Measurements from ENCODE around the gene RTN4R. TPM values are rescaled to one million over a fixed set of nuclear protein-coding genes. Genes with fewer than 3 reads are reported as not detected.

The RTN4R gene
- total RNA-seq, 1 donor from 2014 or later = 2.9 TPM

DNA sequence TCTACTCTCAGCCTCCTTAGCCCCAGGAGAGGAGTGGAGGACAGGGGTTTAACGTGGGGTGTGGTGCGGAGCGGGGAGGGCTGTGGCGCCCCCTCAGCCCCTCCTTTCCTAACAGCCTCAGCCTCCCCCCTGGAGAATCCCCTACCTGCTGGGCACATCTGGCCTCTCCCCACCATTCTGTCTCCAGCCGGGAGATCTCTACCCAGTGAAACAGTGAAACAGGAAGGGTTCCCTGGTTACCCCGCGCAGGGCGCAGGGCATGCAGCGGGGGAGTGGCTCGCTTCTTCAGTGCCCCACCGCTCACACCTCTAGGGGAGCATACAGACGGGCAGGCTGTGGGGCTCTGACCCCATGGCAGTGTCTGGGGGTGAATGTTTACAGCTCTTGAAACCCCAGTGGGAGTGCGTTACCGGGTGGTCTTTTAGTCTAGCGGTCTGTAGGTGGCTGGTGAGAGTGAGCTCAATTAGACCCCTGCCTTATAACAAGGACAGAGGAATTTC, 62.6 kb downstream of the RTN4R start:
- H3K4me1 Mint-ChIP-seq (ENCODE audit: low read depth, unreplicated experiment) = peaks cover 14% of the 10 kb centered on the region
- Histone ChIP-seq H3K27me3 (ENCODE audit: insufficient read depth, low read length) (no peaks in the 10 kb centered on the region), H2AFZ (ENCODE audit: low read depth, low read length) (peak overlapping the region; percentile 50), H3K27ac (ENCODE audit: low read depth, low read length) (no peak overlapping the region), H3K9me3 (ENCODE audit: insufficient read depth, low read depth, low read length) (no peaks in the 10 kb centered on the region), H3K36me3 (ENCODE audit: insufficient read depth, low read length) (no peaks in the 10 kb centered on the region), H3K4me1 (ENCODE audit: insufficient read depth, low read length) (peaks cover 28% of the 10 kb centered on the region), H3K4me2 (ENCODE audit: low read length) (no peak overlapping the region), H3K9ac (ENCODE audit: low read length) (no peak overlapping the region), H3K4me3 (ENCODE audit: insufficient read depth, low read depth, low read length) (no peak overlapping the region), H3K79me2 (ENCODE audit: insufficient read depth, low read length) (no peaks in the 10 kb centered on the region), H4K20me1 (ENCODE audit: insufficient read depth, low read length) (no peaks in the 10 kb centered on the region)
- no peak overlapping the region for H3K27ac Mint-ChIP-seq (ENCODE audit: unreplicated experiment)
- DNase-seq (ENCODE audit: low read depth) = no peak
- peaks cover 1% of the 10 kb centered on the region for H3K27me3 Mint-ChIP-seq (ENCODE audit: low read depth, unreplicated experiment)
- H3K9me3 Mint-ChIP-seq (ENCODE audit: unreplicated experiment) = no peaks in the 10 kb centered on the region
- H3K36me3 Mint-ChIP-seq (ENCODE audit: low read depth, unreplicated experiment) = no peaks in the 10 kb centered on the region
- no peak for FAIRE-seq
- TF ChIP-seq CTCF (IDR thresholded peaks at IDR 0.05; ENCODE audit: insufficient read depth, low read depth, low read length) = no peak
- TF ChIP-seq EZH2 (IDR thresholded peaks at IDR 0.05; ENCODE audit: insufficient read depth, low read length) = no peak
- no peak overlapping the region for H3K4me3 Mint-ChIP-seq (ENCODE audit: unreplicated experiment)

GRCh38 chr22:20204806-20205205, 63.3 kb downstream of the RTN4R start:
- Mint-ChIP-seq H3K27me3 (ENCODE audit: low read depth, unreplicated experiment) (peaks cover 1% of the 10 kb centered on the region), H3K9me3 (ENCODE audit: unreplicated experiment) (no peaks in the 10 kb centered on the region), H3K4me3 (ENCODE audit: unreplicated experiment) (no peak overlapping the region), H3K36me3 (ENCODE audit: low read depth, unreplicated experiment) (no peaks in the 10 kb centered on the region), H3K27ac (ENCODE audit: unreplicated experiment) (no peak overlapping the region), H3K4me1 (ENCODE audit: low read depth, unreplicated experiment) (peaks cover 14% of the 10 kb centered on the region)
- TF ChIP-seq EZH2 (IDR thresholded peaks at IDR 0.05; ENCODE audit: insufficient read depth, low read length) = no peak
- TF ChIP-seq CTCF (IDR thresholded peaks at IDR 0.05; ENCODE audit: insufficient read depth, low read depth, low read length) = no peak
- DNase-seq (ENCODE audit: low read depth) (no peak), FAIRE-seq (no peak)
- Histone ChIP-seq H3K27me3 (ENCODE audit: insufficient read depth, low read length) (no peaks in the 10 kb centered on the region), H3K36me3 (ENCODE audit: insufficient read depth, low read length) (no peaks in the 10 kb centered on the region), H3K27ac (ENCODE audit: low read depth, low read length) (no peak overlapping the region), H3K9ac (ENCODE audit: low read length) (no peak overlapping the region), H3K4me2 (ENCODE audit: low read length) (no peak overlapping the region), H4K20me1 (ENCODE audit: insufficient read depth, low read length) (no peaks in the 10 kb centered on the region), H3K79me2 (ENCODE audit: insufficient read depth, low read length) (no peaks in the 10 kb centered on the region), H2AFZ (ENCODE audit: low read depth, low read length) (no peak overlapping the region), H3K4me3 (ENCODE audit: insufficient read depth, low read depth, low read length) (no peak overlapping the region), H3K4me1 (ENCODE audit: insufficient read depth, low read length) (peaks cover 28% of the 10 kb centered on the region), H3K9me3 (ENCODE audit: insufficient read depth, low read depth, low read length) (no peaks in the 10 kb centered on the region)

GRCh38 chr22:20204311-20204710, 63.8 kb downstream of the RTN4R start:
- H3K4me2 ChIP-seq (ENCODE audit: low read length) = peak overlapping the region; percentile 50
- DNase-seq (ENCODE audit: low read depth) = no peak
- H3K79me2 ChIP-seq (ENCODE audit: insufficient read depth, low read length) = no peaks in the 10 kb centered on the region
- H3K4me3 ChIP-seq (ENCODE audit: insufficient read depth, low read depth, low read length) = no peak overlapping the region
- Mint-ChIP-seq H3K27ac (ENCODE audit: unreplicated experiment) (no peak overlapping the region), H3K4me1 (ENCODE audit: low read depth, unreplicated experiment) (peaks cover 14% of the 10 kb centered on the region), H3K9me3 (ENCODE audit: unreplicated experiment) (no peaks in the 10 kb centered on the region), H3K36me3 (ENCODE audit: low read depth, unreplicated experiment) (no peaks in the 10 kb centered on the region), H3K4me3 (ENCODE audit: unreplicated experiment) (no peak overlapping the region), H3K27me3 (ENCODE audit: low read depth, unreplicated experiment) (peaks cover 1% of the 10 kb centered on the region)
- TF ChIP-seq EZH2 (IDR thresholded peaks at IDR 0.05; ENCODE audit: insufficient read depth, low read length) = no peak
- no peak for TF ChIP-seq CTCF (IDR thresholded peaks at IDR 0.05; ENCODE audit: insufficient read depth, low read depth, low read length)
- no peaks in the 10 kb centered on the region for H3K27me3 ChIP-seq (ENCODE audit: insufficient read depth, low read length)
- no peaks in the 10 kb centered on the region for H3K9me3 ChIP-seq (ENCODE audit: insufficient read depth, low read depth, low read length)
- H4K20me1 ChIP-seq (ENCODE audit: insufficient read depth, low read length) = no peaks in the 10 kb centered on the region
- no peak overlapping the region for H3K27ac ChIP-seq (ENCODE audit: low read depth, low read length)
- FAIRE-seq = no peak
- H2AFZ ChIP-seq (ENCODE audit: low read depth, low read length) = no peak overlapping the region
- peaks cover 28% of the 10 kb centered on the region for H3K4me1 ChIP-seq (ENCODE audit: insufficient read depth, low read length)
- no peak overlapping the region for H3K9ac ChIP-seq (ENCODE audit: low read length)
- no peaks in the 10 kb centered on the region for H3K36me3 ChIP-seq (ENCODE audit: insufficient read depth, low read length)
